Muscle layer of colon (tissue), 2 donors: Measurements from ENCODE around the gene MUTYH.

Experiments
- H3K27ac ChIP-seq: one replicate; pipeline ENCODE4 v1.7.0; 2013; ENCODE audit warnings: low read depth, mild to moderate bottlenecking, low read length, moderate library complexity
- H3K27me3 ChIP-seq, 2 donors: one replicate each; pipeline ENCODE4 v1.7.0; 2013; ENCODE audit warnings: low read length in 2 of 2, mild to moderate bottlenecking in 2 of 2; ENCODE audit not compliant: insufficient read depth in 2 of 2, control insufficient read depth in 1 of 2
- H3K36me3 ChIP-seq: one replicate; pipeline ENCODE4 v1.7.0; 2013; ENCODE audit warnings: mild to moderate bottlenecking, low read length; ENCODE audit not compliant: insufficient read depth
- H3K4me1 ChIP-seq: one replicate; pipeline ENCODE4 v1.7.0; 2013; ENCODE audit warnings: mild to moderate bottlenecking, low read length; ENCODE audit not compliant: insufficient read depth
- H3K4me3 ChIP-seq, 2 donors: one replicate each; pipeline ENCODE4 v1.7.0; 2013; ENCODE audit warnings: low read length in 2 of 2, low read depth in 1 of 2, mild to moderate bottlenecking in 1 of 2, moderate library complexity in 1 of 2
- H3K9ac ChIP-seq: one replicate; pipeline ENCODE4 v1.7.0; 2013; ENCODE audit warnings: low read length
- H3K9me3 ChIP-seq: one replicate; pipeline ENCODE4 v1.7.0; 2013; ENCODE audit warnings: mild to moderate bottlenecking, low read length
- donor health status: abdominal sarcoma.
- donor health status: Adenocarcinoma of cecum.

Gene MUTYH

DNA sequence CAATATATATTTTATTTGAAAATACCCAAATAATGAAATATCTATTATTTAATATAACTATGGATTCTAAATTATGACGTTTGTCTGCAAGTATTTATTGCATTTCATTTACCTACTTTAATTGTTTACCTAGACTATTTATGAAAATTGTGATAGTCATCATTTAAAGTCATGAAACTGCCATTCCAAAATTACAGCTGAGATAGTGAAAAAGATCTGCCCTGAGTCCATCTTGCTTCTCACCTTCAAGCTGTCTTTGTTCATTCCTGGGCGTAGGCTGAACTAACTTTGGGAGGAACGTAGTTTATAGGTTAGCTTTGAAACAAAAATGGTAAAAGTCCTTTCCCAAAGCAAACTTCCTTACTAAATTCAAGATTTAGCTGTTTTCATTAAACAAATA lies 26.0 kb downstream of the MUTYH start:
- no peaks in the 10 kb centered on the region for H3K36me3 ChIP-seq
- no peaks in the 10 kb centered on the region for H3K4me1 ChIP-seq
- H3K27me3 ChIP-seq: no peaks in the 10 kb centered on the region
- no peaks in the 10 kb centered on the region for H3K9me3 ChIP-seq
- no peak overlapping the region for H3K9ac ChIP-seq
- no peak overlapping the region for H3K4me3 ChIP-seq
- no peak overlapping the region for H3K27ac ChIP-seq

DNA sequence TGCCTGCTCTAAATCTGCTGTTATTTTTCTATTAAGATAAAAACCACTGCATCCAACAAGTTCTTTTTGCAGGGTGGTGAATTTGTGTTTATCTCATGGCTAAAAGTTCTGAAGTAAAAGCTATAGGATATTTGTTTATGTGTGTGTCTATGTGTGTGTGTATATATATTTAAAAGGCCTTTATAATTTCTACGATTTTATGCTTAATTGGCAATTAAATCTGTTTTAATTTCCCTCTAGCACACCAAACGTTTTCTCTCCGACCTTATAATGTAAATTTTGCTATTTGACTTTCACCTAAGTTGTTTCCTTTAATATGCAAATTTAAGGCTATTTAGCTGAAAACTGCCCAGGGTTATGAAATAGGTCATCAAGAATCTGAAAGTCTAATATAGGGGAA lies 33.3 kb downstream of the MUTYH start:
- H3K9me3 ChIP-seq: no peaks in the 10 kb centered on the region
- no peak overlapping the region for H3K4me3 ChIP-seq
- H3K27me3 ChIP-seq: no peaks in the 10 kb centered on the region
- no peak overlapping the region for H3K27ac ChIP-seq
- H3K36me3 ChIP-seq: no peaks in the 10 kb centered on the region
- H3K9ac ChIP-seq: no peak overlapping the region
- peaks cover 10% of the 10 kb centered on the region for H3K4me1 ChIP-seq

DNA sequence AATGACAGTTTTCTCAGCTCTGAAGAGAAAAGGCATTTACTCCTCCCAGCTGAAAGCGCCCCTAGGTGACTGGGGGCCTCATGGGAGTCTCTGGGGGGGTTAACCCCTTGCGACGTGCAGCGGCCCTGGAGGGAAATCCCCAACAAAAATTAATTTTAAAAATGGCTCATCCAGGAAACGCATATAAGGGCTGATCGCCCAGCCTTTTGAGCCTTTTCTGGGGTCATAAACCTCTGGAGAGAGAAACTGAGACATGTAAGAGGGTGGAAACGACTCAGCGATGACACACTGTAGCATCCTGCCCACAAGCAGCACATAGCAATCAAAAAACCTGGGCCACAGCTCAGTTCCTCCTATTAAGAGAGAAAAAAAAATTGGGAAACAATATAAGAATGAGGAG lies 33.9 kb downstream of the MUTYH start:
- Histone ChIP-seq H3K4me1 (peaks cover 10% of the 10 kb centered on the region), H3K9me3 (no peaks in the 10 kb centered on the region), H3K4me3 (no peak overlapping the region), H3K36me3 (no peaks in the 10 kb centered on the region), H3K27ac (no peak overlapping the region), H3K9ac (no peak overlapping the region), H3K27me3 (no peaks in the 10 kb centered on the region)

DNA sequence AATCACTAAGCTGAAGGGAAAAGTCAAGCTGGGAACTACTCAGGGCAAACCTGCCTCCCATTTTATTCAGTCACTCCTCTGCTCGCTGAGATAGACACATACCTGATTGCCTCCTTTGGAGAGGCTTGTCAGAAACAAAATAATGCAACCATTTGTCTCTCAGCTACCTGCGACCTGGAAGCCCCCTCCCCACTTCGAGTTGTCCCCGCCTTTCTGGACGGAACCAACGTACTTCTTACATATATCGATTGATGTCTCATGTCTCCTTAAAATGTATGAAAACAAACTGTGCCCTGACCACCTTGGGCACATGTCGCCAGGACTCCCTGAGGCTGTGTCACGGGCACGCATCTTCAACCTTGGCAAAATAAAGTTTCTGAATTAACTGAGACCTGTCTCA lies 35.0 kb downstream of the MUTYH start:
- Histone ChIP-seq H3K36me3 (no peaks in the 10 kb centered on the region), H3K4me1 (peaks cover 10% of the 10 kb centered on the region), H3K9me3 (no peaks in the 10 kb centered on the region), H3K27ac (no peak overlapping the region), H3K9ac (no peak overlapping the region), H3K27me3 (no peaks in the 10 kb centered on the region), H3K4me3 (no peak overlapping the region)

DNA sequence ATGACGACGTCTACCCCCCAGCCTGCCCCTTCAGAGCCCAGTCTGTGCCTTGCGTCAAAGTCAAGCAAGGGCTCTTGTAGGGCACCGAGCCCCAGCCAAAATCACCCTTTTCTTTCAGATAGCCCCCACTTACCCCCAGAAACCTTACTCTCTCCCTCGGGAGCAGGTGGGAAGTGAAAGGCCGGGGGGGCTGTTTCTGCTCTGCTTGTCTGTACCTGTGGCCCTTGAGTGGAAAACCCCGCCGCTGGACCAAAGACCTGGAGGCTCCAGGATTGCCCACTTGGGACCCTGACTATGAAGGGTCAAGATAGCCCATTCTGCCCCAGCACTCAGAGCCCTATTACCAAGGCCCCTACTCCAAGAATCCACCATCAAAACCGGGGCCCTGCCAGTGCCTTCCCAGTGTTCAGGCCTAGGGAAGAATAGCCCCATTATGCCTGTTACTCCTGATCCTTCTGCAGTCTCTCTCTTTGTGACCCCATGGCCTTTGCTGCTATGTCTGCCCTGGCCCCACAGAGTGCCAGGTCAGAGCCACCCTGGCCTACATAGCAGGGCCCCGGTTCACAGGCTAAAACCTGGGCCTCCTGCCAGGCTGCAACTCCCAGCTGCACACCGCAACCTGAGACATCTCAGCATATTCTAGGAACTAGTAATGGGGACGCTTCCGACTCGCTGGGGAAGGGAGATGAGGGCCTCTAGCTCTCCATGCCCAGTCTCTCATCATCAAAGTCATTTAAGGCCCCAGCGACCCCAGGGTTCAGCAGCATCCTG lies 35.7 kb downstream of the MUTYH start:
- Histone ChIP-seq H3K9me3 (no peaks in the 10 kb centered on the region), H3K4me1 (peaks cover 10% of the 10 kb centered on the region), H3K27me3 (no peaks in the 10 kb centered on the region), H3K27ac (peak overlapping the region; percentile 97), H3K4me3 (peak overlapping the region; percentile 65 to 72), H3K36me3 (no peaks in the 10 kb centered on the region), H3K9ac (peak overlapping the region; percentile 75)

DNA sequence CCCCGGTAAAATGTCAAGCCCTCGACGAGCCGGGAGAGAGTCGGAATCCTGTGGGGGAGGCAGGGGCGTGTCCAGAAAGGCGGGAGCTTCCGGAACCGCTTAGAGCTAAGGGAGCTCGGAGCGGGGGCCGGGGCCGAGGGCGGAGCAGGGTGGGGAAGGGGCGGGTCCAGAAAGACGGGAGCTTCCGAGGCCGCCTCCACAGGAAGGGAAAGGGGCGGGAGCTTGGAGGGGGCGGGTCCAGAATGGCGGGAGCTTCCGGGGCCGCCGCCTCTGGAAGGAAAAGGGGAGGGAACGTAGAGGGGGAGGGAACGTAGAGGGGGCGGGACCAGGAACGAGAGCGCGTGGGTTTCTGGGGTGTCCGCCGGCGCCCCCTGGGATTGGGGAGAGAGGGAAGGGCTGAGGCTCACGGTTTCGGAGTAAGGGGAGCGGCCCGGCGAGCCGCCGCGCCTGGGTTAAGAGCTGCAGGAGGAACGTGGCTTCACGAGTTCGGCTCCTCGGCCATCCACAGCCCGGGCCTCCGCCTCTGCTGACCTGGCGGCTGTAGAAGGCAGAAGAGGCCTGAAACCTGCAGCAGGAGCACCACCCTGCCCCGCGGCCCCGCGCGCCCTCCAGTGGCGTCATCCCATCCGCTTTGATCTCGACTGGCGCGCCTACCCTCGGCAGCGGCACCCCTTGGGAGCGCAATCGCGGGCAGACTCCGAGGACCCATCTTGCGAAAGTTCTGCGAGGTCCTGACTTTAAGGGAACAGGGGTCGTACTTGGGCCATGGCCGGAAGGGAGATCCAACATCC lies 36.5 kb downstream of the MUTYH start:
- no peaks in the 10 kb centered on the region for H3K27me3 ChIP-seq
- H3K4me1 ChIP-seq: peaks cover 10% of the 10 kb centered on the region
- H3K4me3 ChIP-seq: peak overlapping the region; percentile 65 to 79
- peak overlapping the region; percentile 75 for H3K9ac ChIP-seq
- peak overlapping the region; percentile 97 for H3K27ac ChIP-seq
- H3K9me3 ChIP-seq: no peaks in the 10 kb centered on the region
- H3K36me3 ChIP-seq: no peaks in the 10 kb centered on the region

DNA sequence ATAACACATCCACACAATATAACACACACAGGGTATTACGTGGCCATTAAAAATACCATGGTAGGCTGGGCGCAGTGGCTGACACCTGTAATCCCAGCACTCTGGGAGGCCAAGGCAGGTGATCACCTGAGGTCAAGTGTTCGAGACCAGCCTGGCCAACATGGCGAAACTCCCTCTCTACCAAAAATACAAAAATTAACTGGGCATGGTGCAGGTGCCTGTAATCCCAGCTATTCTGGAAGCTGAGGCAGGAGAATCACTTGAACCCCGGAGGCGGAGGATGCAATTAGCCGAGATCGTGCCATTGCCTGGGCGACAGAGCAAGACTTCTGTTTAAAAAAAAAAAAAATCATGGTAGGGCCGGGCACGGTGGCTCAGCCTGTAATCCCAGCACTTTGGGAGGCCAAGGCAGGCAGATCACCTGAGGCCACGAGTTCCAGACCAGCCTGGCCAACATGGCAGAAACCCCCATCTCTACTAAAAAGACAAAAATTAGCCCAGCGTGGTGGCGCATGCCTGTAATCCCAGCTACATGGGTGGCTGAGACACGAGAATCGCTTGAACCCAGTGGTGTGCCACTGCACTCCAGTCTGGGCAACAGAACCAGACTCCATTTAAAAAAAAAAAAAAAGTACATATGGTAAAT lies 37.6 kb downstream of the MUTYH start:
- peak overlapping the region; percentile 43 to 79 for H3K4me3 ChIP-seq
- H3K9ac ChIP-seq: peak overlapping the region; percentile 68
- H3K9me3 ChIP-seq: no peaks in the 10 kb centered on the region
- no peaks in the 10 kb centered on the region for H3K27me3 ChIP-seq
- H3K4me1 ChIP-seq: peaks cover 10% of the 10 kb centered on the region
- H3K27ac ChIP-seq: no peak overlapping the region
- H3K36me3 ChIP-seq: no peaks in the 10 kb centered on the region

DNA sequence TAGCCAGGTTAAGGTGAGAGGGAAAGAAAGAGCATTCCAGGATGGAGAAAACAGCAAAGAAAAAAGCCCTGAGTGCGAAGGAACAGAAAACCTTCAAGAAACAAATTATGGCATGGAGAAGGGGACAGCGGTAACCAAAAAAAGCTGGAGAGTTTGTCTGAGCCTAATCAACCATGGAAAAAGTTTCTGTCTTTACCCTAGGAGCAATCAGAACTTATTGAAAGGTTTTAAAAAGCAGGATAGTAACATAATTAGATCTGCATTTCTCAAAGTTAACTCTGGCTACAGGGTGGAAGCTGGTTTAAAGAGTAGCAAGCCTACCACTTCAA lies 39.6 kb downstream of the MUTYH start:
- no peak overlapping the region for H3K4me3 ChIP-seq
- peaks cover 10% of the 10 kb centered on the region for H3K4me1 ChIP-seq
- no peak overlapping the region for H3K9ac ChIP-seq
- H3K9me3 ChIP-seq: no peaks in the 10 kb centered on the region
- no peak overlapping the region for H3K27ac ChIP-seq
- no peaks in the 10 kb centered on the region for H3K36me3 ChIP-seq
- H3K27me3 ChIP-seq: no peaks in the 10 kb centered on the region

DNA sequence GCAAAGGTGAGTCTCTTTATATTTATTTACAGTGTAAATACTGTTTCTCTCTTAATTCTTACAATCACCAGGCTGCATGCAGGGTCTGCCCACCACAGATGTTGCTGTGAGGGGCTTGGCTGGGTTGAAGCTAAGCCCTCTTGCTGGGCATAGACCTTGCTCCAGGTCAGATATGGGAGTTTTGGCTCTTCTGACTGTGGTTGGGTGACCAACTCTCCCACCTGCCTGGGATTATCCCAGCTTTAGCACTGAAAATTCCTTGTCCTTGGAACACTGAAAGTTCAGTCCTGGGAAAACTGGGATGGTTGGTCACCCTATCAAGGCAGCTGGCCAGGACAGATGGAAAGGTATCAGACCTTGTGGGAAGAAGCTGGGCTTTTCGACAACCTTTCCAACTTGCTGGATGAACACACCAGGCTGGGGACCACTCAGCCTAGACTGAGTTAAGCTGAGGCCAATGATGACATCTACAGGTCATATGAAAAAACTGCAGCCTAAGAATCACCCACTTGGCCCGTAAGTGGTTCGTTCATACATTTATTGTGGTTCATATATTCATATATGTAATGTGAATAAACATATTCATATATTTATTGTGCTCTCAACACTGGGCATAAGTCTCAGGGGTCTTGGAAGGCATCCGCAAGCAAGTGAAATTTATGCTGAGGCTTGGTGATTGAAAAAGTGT lies 40.1 kb downstream of the MUTYH start:
- H3K9me3 ChIP-seq: no peaks in the 10 kb centered on the region
- peaks cover 10% of the 10 kb centered on the region for H3K4me1 ChIP-seq
- H3K9ac ChIP-seq: no peak overlapping the region
- H3K27me3 ChIP-seq: no peaks in the 10 kb centered on the region
- H3K27ac ChIP-seq: no peak overlapping the region
- no peak overlapping the region for H3K4me3 ChIP-seq
- no peaks in the 10 kb centered on the region for H3K36me3 ChIP-seq

DNA sequence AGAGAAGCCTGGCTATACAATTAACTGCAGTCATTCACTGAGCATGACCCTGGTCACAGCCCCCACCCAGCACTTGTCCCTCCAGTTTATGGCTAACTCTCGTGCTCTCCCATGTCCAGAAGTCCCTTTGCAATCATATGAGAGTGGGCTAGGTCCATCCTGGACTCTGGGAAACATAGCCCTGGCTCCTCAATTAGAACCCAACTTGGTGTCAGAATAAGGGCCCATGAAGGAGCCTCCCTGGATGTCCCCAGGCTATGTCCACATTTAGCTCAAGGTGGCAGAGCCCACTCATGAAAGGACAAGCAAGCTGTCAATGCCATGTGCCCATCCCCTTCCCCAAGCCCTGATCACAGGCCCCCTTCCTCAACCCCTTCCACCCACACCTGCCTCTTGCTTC lies 40.9 kb downstream of the MUTYH start:
- no peak overlapping the region for H3K9ac ChIP-seq
- peaks cover 3% of the 10 kb centered on the region for H3K4me1 ChIP-seq
- no peak overlapping the region for H3K27ac ChIP-seq
- H3K4me3 ChIP-seq: no peak overlapping the region
- H3K36me3 ChIP-seq: no peaks in the 10 kb centered on the region
- H3K9me3 ChIP-seq: no peaks in the 10 kb centered on the region
- no peaks in the 10 kb centered on the region for H3K27me3 ChIP-seq

DNA sequence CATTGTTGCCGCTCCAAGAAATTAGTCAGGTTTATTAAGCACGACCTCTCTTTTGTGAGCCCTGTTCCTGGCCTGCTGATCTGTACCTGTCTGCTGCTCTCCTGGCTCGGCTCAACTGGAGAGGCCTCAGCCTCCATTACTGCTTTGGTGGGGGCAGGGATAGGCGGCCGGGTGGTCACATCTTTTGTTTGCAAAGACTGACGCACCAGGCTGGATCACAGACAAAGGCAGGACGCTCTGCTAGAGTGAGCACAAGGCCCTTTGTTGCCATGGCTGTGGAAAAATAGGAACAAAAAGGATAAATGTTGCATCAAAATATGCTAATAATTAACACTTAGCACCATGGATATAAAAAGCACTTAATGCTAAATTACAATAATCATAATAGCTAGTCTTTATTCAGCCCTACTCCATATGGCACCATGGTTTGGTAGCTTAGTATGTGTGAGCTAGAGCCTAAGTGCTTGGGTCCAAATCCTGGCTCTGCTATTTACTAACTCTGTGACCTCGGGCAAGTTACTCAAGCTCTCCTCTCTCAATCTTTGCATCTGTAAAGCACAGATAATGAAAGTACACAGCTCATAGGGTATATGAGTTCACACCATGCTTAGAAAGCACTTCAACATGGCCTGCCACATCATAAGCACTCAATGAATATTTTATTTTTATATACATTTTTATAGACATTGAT lies 42.4 kb downstream of the MUTYH start:
- H3K9me3 ChIP-seq: no peaks in the 10 kb centered on the region
- H3K27me3 ChIP-seq: no peaks in the 10 kb centered on the region
- H3K4me1 ChIP-seq: no peaks in the 10 kb centered on the region
- H3K4me3 ChIP-seq: no peak overlapping the region
- H3K36me3 ChIP-seq: no peaks in the 10 kb centered on the region
- no peak overlapping the region for H3K9ac ChIP-seq
- no peak overlapping the region for H3K27ac ChIP-seq
